Heart right ventricle (tissue), 16 donors: ENCODE data around the gene TUBAL3. TPM values are rescaled to one million over a fixed set of nuclear protein-coding genes. Genes with fewer than 3 reads are reported as not detected.

ENCODE experiments used
- ATAC-seq, 8 donors: fragments of 200-7000 bp; cut with Tn5 transposase; one replicate each; pipeline ENCODE4 v1.9.1; 2020; ENCODE audit warnings: mild to moderate bottlenecking in 8 of 8, moderate library complexity in 8 of 8, moderate number of reproducible peaks in 1 of 8
- DNase-seq, 2 donors: peaks; one replicate each; pipeline ENCODE4 v3.0.0-alpha.2; 2020
- H3K27ac ChIP-seq, 10 donors: fragments of 200-600 bp; sonication (generic) in 2 of 10; one replicate each; pipeline versions ENCODE4 v1.5.0 to v1.8.0; 2020 to 2022; ENCODE audit warnings: mild to moderate bottlenecking in 3 of 10
- H3K27me3 ChIP-seq, 7 donors: fragments of 200-600 bp; one replicate each; pipeline ENCODE4 v1.8.0; 2021 to 2022; ENCODE audit warnings: mild to moderate bottlenecking in 2 of 7
- H3K36me3 ChIP-seq, 9 donors: fragments of 200-600 bp; sonication (generic) in 1 of 9; one replicate each; pipeline versions ENCODE4 v1.5.0 to v1.8.0; 2020 to 2022; ENCODE audit warnings: mild to moderate bottlenecking in 2 of 9
- H3K4me1 ChIP-seq, 9 donors: fragments of 200-600 bp; sonication (generic) in 1 of 9; one replicate each; pipeline versions ENCODE4 v1.5.0 to v1.8.0; 2020 to 2022; ENCODE audit warnings: mild to moderate bottlenecking in 4 of 9
- H3K4me3 ChIP-seq, 10 donors: fragments of 200-600 bp; sonication (generic) in 2 of 10; one replicate each; pipeline versions ENCODE4 v1.5.0 to v1.8.0; 2020 to 2022; ENCODE audit warnings: mild to moderate bottlenecking in 7 of 10, moderate library complexity in 2 of 10
- H3K9me3 ChIP-seq, 11 donors: fragments of 200-600 bp in 10 of 11; sonication (generic) in 2 of 11; one replicate each; pipeline versions ENCODE4 v1.5.0 to v1.8.0; 2013 to 2022; ENCODE audit warnings: mild to moderate bottlenecking in 2 of 11, control low read depth in 1 of 11, moderate library complexity in 1 of 11
- CTCF ChIP-seq, 9 donors: fragments of 200-600 bp; sonication (generic) in 2 of 9; IDR thresholded peaks; one replicate each; pipeline versions ENCODE4 v1.5.0 to v1.8.0; 2021 to 2022; ENCODE audit warnings: antibody characterized with exemption in 9 of 9, mild to moderate bottlenecking in 5 of 9, moderate library complexity in 1 of 9
- WGBS, 2 donors: extraction: QIAGEN DNeasy Blood & Tissue Kit; methylation state at CpG; one replicate each; pipeline ENCODE4 v1.1.7; 2013; ENCODE audit warnings: inconsistent platforms in 1 of 2; 5-methylcytosine and 5-hydroxymethylcytosine counted together
- intact Hi-C, 10 donors: fragments of 100-400 bp; cut with DNase I; formaldehyde crosslinking; loops; one replicate each; pipeline versions ENCODE4 v1.11.1 to v1.14.2; 2022
- polyA plus RNA-seq, 2 donors: library from polyadenylated mRNA; stranded (reverse); fragments of 200-250 nt; gene quantifications; one replicate each; pipeline ENCODE4 v1.2.3, GENCODE V29; 2013
- total RNA-seq, 10 donors: library from RNA; stranded (reverse); fragmentation: NEBNext Ultra II Directional in 3 of 10; extraction: Animal tissue kit (Norgen Biotek cat#: 25700) in 3 of 10; gene quantifications; one replicate each; pipeline versions ENCODE4 v1.2.1 to v1.2.4, GENCODE V29; 2021 to 2023
- donor health status: Arrhythmogenic right ventricular cardiomyopathy.
- donor health status: ischemic (EF 13 %, LVEDD 7.1; RV severe dilation, severe dysfunction).
- donor health status: healthy with polysubstance abuse.
- donor health status: DM: no; HTN: yes; CAD: no.
- donor health status: DM: no; HTN: no; CAD: no.
- donor health status: ischemic (EF 25% LVEDD 6.9; RV normal size, moderate dysfunction).
- donor health status: ischemic (EF 25% LVEDD 5.7; RV mildly dilated, moderate dysfunction).
- donor health status: healthy.
- donor health status: DM: yes; HTN: yes; CAD: no.
- donor health status: Ischemic cardiomyopathy.
- donor health status: ischemic (EF 35%, LVEDD 5.7; RV mildly dilated, moderate dysfunction).
- donor health status: nonischemic (EF 11% LVEDD 7.7; RV severe dilation, severe dysfunction).
- donor health status: DM: yes; HTN: yes; CAD: no.
- donor health status: PGD.
- donor health status: ischemic (EF 29% LVEDD 5.4; RV normal size, mild dysfunction).
- donor health status: nonischemic (EF 23%, LVEDD 6.1; RV moderate dilation, normal function).

Gene TUBAL3
- total and polyA plus RNA-seq, 12 donors, result 0.14 to 0.72 (median 0.20) TPM; not detected in 3

GRCh38 chr10:5362873-5363272 lies 41.8 kb downstream of the TUBAL3 start:
- H3K36me3 ChIP-seq, result no peaks in the 10 kb centered on the region
- H3K27me3 ChIP-seq, result peaks cover 0 to 50% (median 23%) of the 10 kb centered on the region in 7 donors
- no peak for ATAC-seq
- TF ChIP-seq CTCF (IDR thresholded peaks at IDR 0.05), result no peak
- H3K9me3 ChIP-seq, result no peaks in the 10 kb centered on the region
- H3K4me3 ChIP-seq, result no peak overlapping the region
- no peak for DNase-seq
- no peak overlapping the region for H3K27ac ChIP-seq
- intact Hi-C loops, result no loop called here
- no peaks in the 10 kb centered on the region for H3K4me1 ChIP-seq

GRCh38 chr10:5361966-5362365 lies 42.7 kb downstream of the TUBAL3 start:
- no peak for DNase-seq
- Histone ChIP-seq H3K27me3 (peaks cover 0 to 56% (median 24%) of the 10 kb centered on the region in 7 donors), H3K9me3 (no peaks in the 10 kb centered on the region), H3K36me3 (no peaks in the 10 kb centered on the region), H3K4me1 (no peaks in the 10 kb centered on the region), H3K27ac (no peak overlapping the region), H3K4me3 (no peak overlapping the region)
- WGBS, 2 donors, result 90 to 91% methylated on average over 4 of the region's 4 CpGs
- no peak for TF ChIP-seq CTCF (IDR thresholded peaks at IDR 0.05)
- intact Hi-C loops, result no loop called here
- no peak for ATAC-seq

GRCh38 chr10:5360318-5360915 lies 44.2 kb downstream of the TUBAL3 start:
- peaks cover 0 to 54% (median 19%) of the 10 kb centered on the region in 7 donors for H3K27me3 ChIP-seq
- TF ChIP-seq CTCF (IDR thresholded peaks at IDR 0.05), result no peak
- H3K27ac ChIP-seq, result no peak overlapping the region
- no peak overlapping the region for H3K4me3 ChIP-seq
- no peaks in the 10 kb centered on the region for H3K36me3 ChIP-seq
- intact Hi-C loops, result no loop called here
- DNase-seq, result no peak
- 39 to 42% methylated on average over 7 of the region's 7 CpGs for WGBS, 2 donors
- H3K9me3 ChIP-seq, result no peaks in the 10 kb centered on the region
- H3K4me1 ChIP-seq, result no peaks in the 10 kb centered on the region
- no peak for ATAC-seq

- Histone ChIP-seq H3K4me3 (no peak overlapping the region), H3K27ac (no peak overlapping the region), H3K36me3 (no peaks in the 10 kb centered on the region), H3K4me1 (no peaks in the 10 kb centered on the region), H3K9me3 (no peaks in the 10 kb centered on the region), H3K27me3 (peaks cover 0 to 17% (median 0%) of the 10 kb centered on the region in 7 donors)
- WGBS, 2 donors, result 86 to 87% methylated on average over 4 of the region's 4 CpGs
- DNase-seq (no peak), ATAC-seq (no peak)
- TF ChIP-seq CTCF (IDR thresholded peaks at IDR 0.05), result no peak
- intact Hi-C loops, result no loop called here
Measured at GRCh38 chr10:5356302-5356763, 48.3 kb downstream of the TUBAL3 start.
